Measurements from ENCODE around the gene MACROD2. TPM values are rescaled to one million over a fixed set of nuclear protein-coding genes. Genes with fewer than 3 reads are reported as not detected.
A peak's percentile ranks its signal among the peaks of the same experiment; 100 is the strongest.

Gene MACROD2
- total and polyA plus RNA-seq, 9 donors, result 2.0 to 4.9 (median 3.1) TPM

DNA sequence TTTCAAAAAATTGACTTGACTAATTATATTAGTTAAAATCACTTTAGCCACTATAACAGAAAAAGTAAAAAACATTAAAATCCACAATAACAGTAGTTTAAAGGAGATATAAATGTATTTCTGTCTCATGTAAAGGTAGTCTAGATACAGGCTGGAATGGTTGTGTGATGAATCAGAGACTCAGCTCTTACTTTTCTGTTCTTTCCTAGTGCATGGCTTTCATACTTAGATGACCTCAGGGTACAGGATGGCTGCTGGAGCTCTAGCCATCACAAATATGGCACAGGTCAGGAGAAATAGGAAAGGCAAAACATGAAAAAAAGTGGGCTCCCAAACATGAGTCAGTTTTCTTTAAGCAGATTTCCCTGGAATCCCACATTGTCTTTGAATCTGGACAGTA is 499.8 kb downstream of the MACROD2 start:
- Histone ChIP-seq H3K9me3 (replicated peaks; ENCODE audit: control insufficient read depth, low read depth, low read length) (no peaks in the 10 kb centered on the region), H3K4me1 (ENCODE audit: control insufficient read depth, insufficient read depth, low read length) (no peaks in the 10 kb centered on the region), H3K27me3 (ENCODE audit: control insufficient read depth, insufficient read depth, low read length) (no peaks in the 10 kb centered on the region), H3K36me3 (ENCODE audit: control insufficient read depth, insufficient read depth, low read length) (no peaks in the 10 kb centered on the region), H3K4me3 (ENCODE audit: low read length) (no peak overlapping the region), H3K27ac (ENCODE audit: low read length) (no peak overlapping the region)
- no peak for DNase-seq

DNA sequence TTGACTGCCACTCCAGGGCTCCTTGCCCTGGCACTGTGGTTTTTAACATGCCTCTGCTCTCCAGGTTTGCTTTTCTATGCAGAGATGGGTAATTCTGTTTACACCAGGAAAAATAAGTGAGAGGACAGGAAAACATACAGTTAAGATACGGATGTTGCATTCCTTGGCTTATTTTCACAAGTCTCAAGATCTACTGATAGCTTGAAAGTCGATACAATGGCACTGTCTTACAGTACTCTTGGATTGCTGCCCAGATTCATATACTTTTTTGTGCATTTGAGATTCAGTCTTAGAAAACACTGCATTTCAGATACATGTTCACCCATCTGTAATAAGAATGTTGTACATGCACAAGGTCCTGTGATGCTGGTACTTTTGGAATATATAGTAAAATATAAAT is 501.7 kb downstream of the MACROD2 start:
- no peaks in the 10 kb centered on the region for H3K4me1 ChIP-seq (ENCODE audit: control insufficient read depth, insufficient read depth, low read length)
- no peaks in the 10 kb centered on the region for H3K9me3 ChIP-seq (replicated peaks; ENCODE audit: control insufficient read depth, low read depth, low read length)
- DNase-seq, result no peak
- WGBS (ENCODE audit: insufficient coverage), result 48% methylated on average over 2 of the region's 2 CpGs
- H3K27me3 ChIP-seq (ENCODE audit: control insufficient read depth, insufficient read depth, low read length), result no peaks in the 10 kb centered on the region
- no peak overlapping the region for H3K4me3 ChIP-seq (ENCODE audit: low read length)
- no peaks in the 10 kb centered on the region for H3K36me3 ChIP-seq (ENCODE audit: control insufficient read depth, insufficient read depth, low read length)
- no peak overlapping the region for H3K27ac ChIP-seq (ENCODE audit: low read length)

DNA sequence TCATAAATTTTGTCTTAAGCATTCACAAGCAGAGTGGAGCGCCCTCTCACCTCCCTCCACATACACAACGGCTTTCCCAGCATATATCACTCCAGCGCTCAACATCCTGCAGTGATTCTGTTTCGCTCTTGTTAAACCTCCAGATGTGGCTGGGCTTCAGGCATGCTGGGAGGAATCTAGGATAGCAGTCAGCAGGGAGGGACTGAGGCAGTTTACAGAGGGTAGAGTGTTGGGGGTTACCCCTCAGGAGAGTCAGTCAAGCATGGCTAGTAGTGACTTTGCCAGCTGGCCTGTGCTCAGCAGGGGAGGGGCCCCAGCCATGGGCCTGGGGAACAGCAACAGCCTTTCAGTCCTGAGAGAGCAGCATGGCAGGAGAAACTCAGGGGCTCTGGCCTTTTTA is 503.5 kb downstream of the MACROD2 start:
- Histone ChIP-seq H3K4me1 (ENCODE audit: control insufficient read depth, insufficient read depth, low read length) (no peaks in the 10 kb centered on the region), H3K27ac (ENCODE audit: low read length) (peak overlapping the region; percentile 9), H3K4me3 (ENCODE audit: low read length) (no peak overlapping the region), H3K9me3 (replicated peaks; ENCODE audit: control insufficient read depth, low read depth, low read length) (no peaks in the 10 kb centered on the region), H3K27me3 (ENCODE audit: control insufficient read depth, insufficient read depth, low read length) (no peaks in the 10 kb centered on the region), H3K36me3 (ENCODE audit: control insufficient read depth, insufficient read depth, low read length) (no peaks in the 10 kb centered on the region)
- peak; percentile 83 for DNase-seq
- WGBS (ENCODE audit: insufficient coverage), result 0% methylated on average over 1 of the region's 4 CpGs

DNA sequence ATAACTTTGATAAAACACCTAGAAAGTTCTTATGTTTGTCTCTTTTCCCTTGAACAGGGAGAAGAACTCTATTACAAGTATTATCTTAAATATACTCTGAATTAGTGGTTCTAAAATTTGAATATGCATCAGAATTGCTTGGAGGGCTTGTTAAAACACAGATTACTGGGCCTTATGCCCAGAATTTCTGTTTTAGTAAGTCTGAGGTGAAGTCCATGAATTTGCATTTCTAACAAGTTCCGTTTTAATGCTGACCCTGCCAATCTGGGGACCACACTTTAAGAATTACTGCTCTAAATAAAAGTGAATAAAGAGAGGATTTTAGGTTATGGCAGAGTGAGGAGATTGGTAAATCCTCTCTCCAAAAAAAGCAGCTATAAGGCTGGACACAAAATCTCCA is 510.2 kb downstream of the MACROD2 start:
- Histone ChIP-seq H3K27me3 (ENCODE audit: control insufficient read depth, insufficient read depth, low read length) (no peaks in the 10 kb centered on the region), H3K27ac (ENCODE audit: low read length) (no peak overlapping the region), H3K4me1 (ENCODE audit: control insufficient read depth, insufficient read depth, low read length) (no peaks in the 10 kb centered on the region), H3K36me3 (ENCODE audit: control insufficient read depth, insufficient read depth, low read length) (no peaks in the 10 kb centered on the region), H3K4me3 (ENCODE audit: low read length) (no peak overlapping the region), H3K9me3 (replicated peaks; ENCODE audit: control insufficient read depth, low read depth, low read length) (no peaks in the 10 kb centered on the region)
- WGBS (ENCODE audit: insufficient coverage), result no CpG with 5 or more reads among the region's 1 CpG
- DNase-seq, result no peak

DNA sequence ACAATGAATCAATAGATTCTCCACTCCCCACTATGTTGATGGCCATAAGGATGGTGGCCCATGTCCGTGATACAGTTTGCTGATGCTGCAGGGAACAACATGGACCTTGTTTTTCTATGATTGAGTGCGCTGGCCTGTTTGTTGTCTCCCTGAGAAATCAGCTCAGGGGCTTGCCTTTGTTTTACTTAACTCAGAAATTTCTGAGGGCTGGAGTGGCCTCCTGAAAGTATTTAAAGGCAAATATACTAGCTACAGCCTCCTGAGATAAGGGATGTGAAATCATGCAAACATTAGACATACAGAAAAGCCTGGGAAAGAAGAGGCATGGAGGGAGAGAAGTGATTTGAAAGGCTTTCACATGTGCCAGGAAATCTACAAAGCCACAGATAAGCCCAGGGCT is 512.4 kb downstream of the MACROD2 start:
- Histone ChIP-seq H3K27me3 (ENCODE audit: control insufficient read depth, insufficient read depth, low read length) (no peaks in the 10 kb centered on the region), H3K27ac (ENCODE audit: low read length) (no peak overlapping the region), H3K9me3 (replicated peaks; ENCODE audit: control insufficient read depth, low read depth, low read length) (no peaks in the 10 kb centered on the region), H3K4me1 (ENCODE audit: control insufficient read depth, insufficient read depth, low read length) (no peaks in the 10 kb centered on the region), H3K36me3 (ENCODE audit: control insufficient read depth, insufficient read depth, low read length) (no peaks in the 10 kb centered on the region), H3K4me3 (ENCODE audit: low read length) (no peak overlapping the region)
- DNase-seq, result no peak
- 100% methylated on average over 1 of the region's 2 CpGs for WGBS (ENCODE audit: insufficient coverage)

DNA sequence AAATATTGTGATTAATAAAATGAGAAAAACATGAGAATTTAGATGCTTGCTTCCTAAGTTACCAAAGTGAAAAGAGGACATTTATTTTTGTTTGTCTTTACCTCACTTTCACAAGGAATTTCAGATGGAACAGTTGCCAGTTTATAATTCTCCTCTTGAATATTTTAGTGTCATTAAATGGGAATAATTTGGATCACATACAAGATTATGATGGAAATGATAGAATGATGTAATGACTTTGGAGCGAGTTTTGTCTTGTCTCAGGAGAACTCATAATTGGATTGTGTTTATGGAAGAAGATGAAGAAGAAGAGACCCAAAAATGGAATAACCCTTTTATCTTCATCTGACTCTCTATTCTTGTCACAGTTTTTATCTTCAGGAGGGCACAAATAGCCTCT is 515.0 kb downstream of the MACROD2 start:
- no peak overlapping the region for H3K27ac ChIP-seq (ENCODE audit: low read length)
- no peaks in the 10 kb centered on the region for H3K27me3 ChIP-seq (ENCODE audit: control insufficient read depth, insufficient read depth, low read length)
- no CpG with 5 or more reads among the region's 1 CpG for WGBS (ENCODE audit: insufficient coverage)
- no peaks in the 10 kb centered on the region for H3K9me3 ChIP-seq (replicated peaks; ENCODE audit: control insufficient read depth, low read depth, low read length)
- H3K4me1 ChIP-seq (ENCODE audit: control insufficient read depth, insufficient read depth, low read length), result no peaks in the 10 kb centered on the region
- H3K4me3 ChIP-seq (ENCODE audit: low read length), result no peak overlapping the region
- no peak for DNase-seq
- no peaks in the 10 kb centered on the region for H3K36me3 ChIP-seq (ENCODE audit: control insufficient read depth, insufficient read depth, low read length)

DNA sequence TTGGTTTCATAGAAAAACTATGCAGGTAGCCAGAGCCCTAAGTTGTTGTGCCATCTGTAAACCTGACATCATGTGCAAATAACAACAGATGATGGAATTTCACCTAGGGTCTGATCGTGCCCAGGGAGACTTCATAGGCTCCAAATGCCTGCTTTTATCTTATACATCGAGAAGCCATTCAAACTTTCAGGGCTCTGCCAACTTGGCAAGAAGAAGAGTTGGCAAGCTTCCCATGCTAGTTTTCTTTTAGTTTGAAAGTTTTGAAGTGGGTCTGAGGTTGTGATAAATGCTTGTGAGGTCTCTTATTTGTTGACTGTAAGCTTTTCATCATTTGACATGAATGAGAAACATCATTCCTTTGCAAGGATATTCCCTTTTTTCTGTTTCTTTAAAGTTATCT is 517.5 kb downstream of the MACROD2 start:
- Histone ChIP-seq H3K4me1 (ENCODE audit: control insufficient read depth, insufficient read depth, low read length) (no peaks in the 10 kb centered on the region), H3K9me3 (replicated peaks; ENCODE audit: control insufficient read depth, low read depth, low read length) (no peaks in the 10 kb centered on the region), H3K27ac (ENCODE audit: low read length) (no peak overlapping the region), H3K27me3 (ENCODE audit: control insufficient read depth, insufficient read depth, low read length) (no peaks in the 10 kb centered on the region), H3K4me3 (ENCODE audit: low read length) (no peak overlapping the region), H3K36me3 (ENCODE audit: control insufficient read depth, insufficient read depth, low read length) (no peaks in the 10 kb centered on the region)
- 29% methylated on average over 2 of the region's 2 CpGs for WGBS (ENCODE audit: insufficient coverage)
- DNase-seq, result no peak

DNA sequence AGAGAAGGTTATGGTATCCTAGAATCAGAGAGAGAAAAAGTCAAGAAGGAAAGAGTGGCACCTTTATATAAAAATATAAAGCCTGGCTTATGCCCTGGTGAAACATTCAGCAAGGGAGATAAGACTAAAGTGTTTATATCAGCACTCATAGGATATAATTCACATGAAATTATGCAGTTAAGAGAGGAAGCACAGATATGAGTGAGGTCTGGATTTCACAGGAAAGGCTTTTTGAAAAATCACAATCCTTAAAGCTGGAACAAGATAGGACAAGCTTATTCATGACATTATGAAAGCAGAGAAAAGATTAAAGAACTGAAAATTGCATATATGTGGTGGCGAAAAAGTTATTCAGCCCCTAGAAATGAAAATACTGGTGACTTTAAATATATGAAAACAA is 523.3 kb downstream of the MACROD2 start:
- no CpG with 5 or more reads among the region's 1 CpG for WGBS (ENCODE audit: insufficient coverage)
- H3K4me1 ChIP-seq (ENCODE audit: control insufficient read depth, insufficient read depth, low read length), result no peaks in the 10 kb centered on the region
- H3K9me3 ChIP-seq (replicated peaks; ENCODE audit: control insufficient read depth, low read depth, low read length), result no peaks in the 10 kb centered on the region
- no peak overlapping the region for H3K27ac ChIP-seq (ENCODE audit: low read length)
- no peaks in the 10 kb centered on the region for H3K36me3 ChIP-seq (ENCODE audit: control insufficient read depth, insufficient read depth, low read length)
- no peak overlapping the region for H3K4me3 ChIP-seq (ENCODE audit: low read length)
- DNase-seq, result no peak
- no peaks in the 10 kb centered on the region for H3K27me3 ChIP-seq (ENCODE audit: control insufficient read depth, insufficient read depth, low read length)

DNA sequence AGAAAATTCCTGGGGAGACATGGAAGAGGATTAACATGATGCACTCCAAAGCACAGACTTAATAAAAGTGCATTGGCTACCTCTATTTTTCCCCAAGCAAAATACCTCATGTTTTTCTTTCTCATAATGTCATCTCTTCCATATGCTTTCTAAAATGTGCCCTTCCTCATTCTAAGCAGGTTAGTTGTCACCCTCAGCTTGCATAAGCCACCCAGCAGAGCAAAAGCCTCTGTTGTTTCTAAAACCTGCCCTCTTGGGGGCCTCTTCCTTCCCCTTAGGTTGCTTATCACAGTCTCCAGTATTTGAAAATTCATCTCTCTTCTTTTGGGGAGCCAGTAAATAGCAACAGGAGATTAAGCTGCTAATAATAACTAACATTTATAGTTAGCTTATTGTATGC is 525.7 kb downstream of the MACROD2 start:
- DNase-seq, result no peak
- Histone ChIP-seq H3K36me3 (ENCODE audit: control insufficient read depth, insufficient read depth, low read length) (no peaks in the 10 kb centered on the region), H3K4me1 (ENCODE audit: control insufficient read depth, insufficient read depth, low read length) (no peaks in the 10 kb centered on the region), H3K4me3 (ENCODE audit: low read length) (no peak overlapping the region), H3K27ac (ENCODE audit: low read length) (no peak overlapping the region), H3K27me3 (ENCODE audit: control insufficient read depth, insufficient read depth, low read length) (no peaks in the 10 kb centered on the region), H3K9me3 (replicated peaks; ENCODE audit: control insufficient read depth, low read depth, low read length) (no peaks in the 10 kb centered on the region)

DNA sequence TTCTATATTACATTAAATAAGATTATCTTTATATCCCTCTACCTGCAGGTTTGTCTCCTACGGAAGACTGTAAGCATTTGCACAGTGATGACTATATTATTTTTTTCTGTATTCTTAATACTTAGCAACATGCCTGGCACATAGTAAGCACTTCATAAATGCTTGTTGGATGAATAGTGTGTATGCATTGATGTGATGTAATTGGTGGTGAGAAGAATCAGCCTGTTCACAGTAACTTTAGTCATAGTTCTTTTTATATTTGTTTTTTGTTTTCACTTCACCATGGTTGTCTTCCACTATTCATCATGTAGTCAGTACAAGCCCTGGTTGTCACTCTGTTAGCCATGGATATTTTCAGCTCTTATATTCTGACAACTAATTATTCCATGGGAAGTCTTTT is 526.1 kb downstream of the MACROD2 start:
- WGBS (ENCODE audit: insufficient coverage), result no CpG with 5 or more reads among the region's 1 CpG
- Histone ChIP-seq H3K27me3 (ENCODE audit: control insufficient read depth, insufficient read depth, low read length) (no peaks in the 10 kb centered on the region), H3K27ac (ENCODE audit: low read length) (no peak overlapping the region), H3K36me3 (ENCODE audit: control insufficient read depth, insufficient read depth, low read length) (no peaks in the 10 kb centered on the region), H3K4me3 (ENCODE audit: low read length) (no peak overlapping the region), H3K4me1 (ENCODE audit: control insufficient read depth, insufficient read depth, low read length) (no peaks in the 10 kb centered on the region), H3K9me3 (replicated peaks; ENCODE audit: control insufficient read depth, low read depth, low read length) (no peaks in the 10 kb centered on the region)
- DNase-seq, result no peak

DNA sequence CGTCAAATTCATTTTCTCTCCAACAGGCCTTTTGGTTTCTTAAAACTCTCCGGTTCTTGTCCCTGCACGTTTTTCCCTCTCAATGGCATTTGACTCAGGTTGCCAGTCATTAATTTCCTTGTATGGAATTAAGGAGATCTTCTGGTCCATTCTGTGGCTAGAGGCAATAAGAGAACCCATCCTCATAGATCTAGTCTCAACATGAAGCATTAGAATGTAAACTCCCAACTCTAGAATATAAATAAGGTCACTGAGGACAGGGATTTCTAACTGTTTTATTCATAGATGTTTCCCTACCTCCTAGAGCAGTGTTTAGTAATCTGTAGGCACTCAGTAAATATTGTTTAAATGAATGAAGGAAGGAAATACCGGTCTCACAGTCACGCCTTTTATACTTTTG is 527.3 kb downstream of the MACROD2 start:
- H3K4me3 ChIP-seq (ENCODE audit: low read length), result no peak overlapping the region
- no peaks in the 10 kb centered on the region for H3K27me3 ChIP-seq (ENCODE audit: control insufficient read depth, insufficient read depth, low read length)
- no peaks in the 10 kb centered on the region for H3K9me3 ChIP-seq (replicated peaks; ENCODE audit: control insufficient read depth, low read depth, low read length)
- no peak overlapping the region for H3K27ac ChIP-seq (ENCODE audit: low read length)
- H3K36me3 ChIP-seq (ENCODE audit: control insufficient read depth, insufficient read depth, low read length), result no peaks in the 10 kb centered on the region
- DNase-seq, result no peak
- no CpG with 5 or more reads among the region's 5 CpGs for WGBS (ENCODE audit: insufficient coverage)
- H3K4me1 ChIP-seq (ENCODE audit: control insufficient read depth, insufficient read depth, low read length), result no peaks in the 10 kb centered on the region
